ENCODE measurements around the gene INO80B.

The INO80B gene

GRCh38 chr2:74414441-74414840 is 40.4 kb upstream of the INO80B start:
- TF ChIP-seq POLR2AphosphoS5 (IDR thresholded peaks at IDR 0.05; ENCODE audit: low read depth, low read length) = no peak
- TF ChIP-seq FOXP2 (optimal IDR thresholded peaks at IDR 0.05; ENCODE audit: borderline replicate concordance, extremely low read depth, extremely low read length, insufficient read depth) = no peak
- TF ChIP-seq TAF1 (IDR thresholded peaks at IDR 0.05; ENCODE audit: borderline replicate concordance, insufficient read depth, low read length) = no peak
- no peak for TF ChIP-seq REST (IDR thresholded peaks at IDR 0.05; ENCODE audit: insufficient read depth in 1 of 2, low read depth in 2 of 2, low read length in 2 of 2)
- TF ChIP-seq SIN3A (IDR thresholded peaks at IDR 0.05; ENCODE audit: borderline replicate concordance, insufficient read depth, low read length) = no peak

GRCh38 chr2:74414881-74415761 is 39.8 kb upstream of the INO80B start:
- TF ChIP-seq REST (IDR thresholded peaks at IDR 0.05; ENCODE audit: insufficient read depth in 1 of 2, low read depth in 2 of 2, low read length in 2 of 2) (no peak), TAF1 (IDR thresholded peaks at IDR 0.05; ENCODE audit: borderline replicate concordance, insufficient read depth, low read length) (no peak), POLR2AphosphoS5 (IDR thresholded peaks at IDR 0.05; ENCODE audit: low read depth, low read length) (no peak), FOXP2 (optimal IDR thresholded peaks at IDR 0.05; ENCODE audit: borderline replicate concordance, extremely low read depth, extremely low read length, insufficient read depth) (no peak), SIN3A (IDR thresholded peaks at IDR 0.05; ENCODE audit: borderline replicate concordance, insufficient read depth, low read length) (no peak)

- no peak for TF ChIP-seq REST (IDR thresholded peaks at IDR 0.05; ENCODE audit: insufficient read depth in 1 of 2, low read depth in 2 of 2, low read length in 2 of 2)
- TF ChIP-seq TAF1 (IDR thresholded peaks at IDR 0.05; ENCODE audit: borderline replicate concordance, insufficient read depth, low read length) = no peak
- TF ChIP-seq SIN3A (IDR thresholded peaks at IDR 0.05; ENCODE audit: borderline replicate concordance, insufficient read depth, low read length) = no peak
- TF ChIP-seq FOXP2 (optimal IDR thresholded peaks at IDR 0.05; ENCODE audit: borderline replicate concordance, extremely low read depth, extremely low read length, insufficient read depth) = no peak
- no peak for TF ChIP-seq POLR2AphosphoS5 (IDR thresholded peaks at IDR 0.05; ENCODE audit: low read depth, low read length)
Observed at GRCh38 chr2:74415762-74416395, 39.0 kb upstream of the INO80B start.

GRCh38 chr2:74416778-74417177 is 38.1 kb upstream of the INO80B start:
- TF ChIP-seq SIN3A (IDR thresholded peaks at IDR 0.05; ENCODE audit: borderline replicate concordance, insufficient read depth, low read length) = no peak
- no peak for TF ChIP-seq REST (IDR thresholded peaks at IDR 0.05; ENCODE audit: insufficient read depth in 1 of 2, low read depth in 2 of 2, low read length in 2 of 2)
- TF ChIP-seq TAF1 (IDR thresholded peaks at IDR 0.05; ENCODE audit: borderline replicate concordance, insufficient read depth, low read length) = no peak
- TF ChIP-seq POLR2AphosphoS5 (IDR thresholded peaks at IDR 0.05; ENCODE audit: low read depth, low read length) = no peak
- TF ChIP-seq FOXP2 (optimal IDR thresholded peaks at IDR 0.05; ENCODE audit: borderline replicate concordance, extremely low read depth, extremely low read length, insufficient read depth) = no peak

Data from PFSK-1 (cell line).